H1 (cell line): Measurements from ENCODE around the gene GATA5. TPM values are rescaled to one million over a fixed set of nuclear protein-coding genes. Genes with fewer than 3 reads are reported as not detected.

Experiments used
- CREB1 ChIP-seq: IDR thresholded peaks from 2 replicates; pipeline ENCODE4 v1.6.1; 2012; ENCODE audit warnings: inconsistent platforms
- RAD21 ChIP-seq, 2 experiments: IDR thresholded peaks in 1 of 2; conservative IDR thresholded peaks in 1 of 2; 2 replicates each; pipeline ENCODE4 v1.6.1; 2011; ENCODE audit warnings: low read depth in 2 of 2, low read length in 2 of 2, improper control_type of control experiment in 1 of 2, inconsistent platforms in 1 of 2, mild to moderate bottlenecking in 1 of 2, moderate library complexity in 1 of 2
- SIN3A ChIP-seq, 2 experiments: IDR thresholded peaks in 1 of 2; conservative IDR thresholded peaks in 1 of 2; 2 replicates each; pipeline ENCODE4 v1.6.1; 2011 to 2012; ENCODE audit warnings: low read length in 2 of 2, improper control_type of control experiment in 1 of 2, low read depth in 1 of 2, mild to moderate bottlenecking in 1 of 2
- polyA plus RNA-seq, 7 experiments: library from polyadenylated mRNA; depleted of rRNA in 3 of 7; stranded (reverse) in 5 of 7; unstranded in 2 of 7; fragments of >200 nt in 5 of 7; fragments of 200-250 nt in 2 of 7; gene quantifications; 1 replicate in 5 of 7; 2 replicates in 1 of 7; 4 replicates in 1 of 7; pipeline versions ENCODE4 v1.2.1 to v1.2.3, GENCODE V29; 2011 to 2013; ENCODE audit warnings: missing spikeins in 2 of 7, mixed read lengths in 2 of 7
- total RNA-seq: library from RNA; stranded (reverse); fragmentation: NEBNext Ultra II Directional; extraction: Animal tissue kit (Norgen Biotek cat#: 25700); gene quantifications from 2 replicates; pipeline ENCODE4 v1.2.1, GENCODE V29; 2021

The GATA5 gene
- total and polyA plus RNA-seq, 2 of the 8 experiments (the other 6 are each of a cell fraction or from before 2014, with no cell fraction given) = 0.08 to 0.11 TPM

DNA sequence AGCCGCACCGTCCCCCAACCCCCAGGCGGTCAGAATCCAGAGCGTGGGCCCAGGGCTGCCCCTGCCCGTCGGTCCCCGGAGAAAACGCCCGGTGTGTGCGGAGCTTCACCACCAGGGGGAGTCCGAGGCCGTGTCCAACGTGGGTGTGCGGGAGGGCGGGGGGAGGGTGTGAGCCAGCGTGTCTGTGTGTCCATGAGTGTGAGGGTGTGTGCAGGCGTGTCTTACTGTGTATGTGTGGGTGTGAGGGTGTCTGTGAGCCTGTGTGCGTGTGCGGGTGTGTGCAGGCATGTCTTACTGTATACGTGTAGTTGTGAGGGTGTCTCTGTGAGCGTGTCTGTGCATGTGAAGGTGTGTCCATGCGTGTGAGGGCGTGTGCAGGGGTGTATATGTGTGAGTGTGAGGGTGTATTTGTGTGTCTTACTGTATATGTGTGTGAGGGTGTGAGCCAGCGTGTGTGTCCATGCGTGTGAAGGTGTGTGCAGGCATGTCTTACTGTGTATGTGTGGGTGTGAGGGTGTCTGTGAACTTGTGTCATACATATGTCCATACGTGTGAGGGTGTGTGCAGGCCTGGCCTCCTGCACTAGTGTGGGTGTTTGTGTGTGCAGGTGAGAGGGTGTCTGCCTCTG is 24.6 kb upstream of the GATA5 start (continued):
- peak; percentile 83 to 92 for TF ChIP-seq RAD21 (IDR thresholded peaks at IDR 0.05 in 1 of 2, conservative IDR thresholded peaks at IDR 0.05 in 1 of 2; ENCODE audit: low read depth in 2 of 2, low read length in 2 of 2)
- 0 out of 2 replicates have a peak, but pooled peaks have one; percentile 36 for TF ChIP-seq CREB1
- no peak for TF ChIP-seq SIN3A (conservative IDR thresholded peaks at IDR 0.05 in 1 of 2, IDR thresholded peaks at IDR 0.05 in 1 of 2; ENCODE audit: low read depth in 1 of 2, low read length in 2 of 2)
